Measurements from ENCODE around the gene KIAA1549.

- TF ChIP-seq CTCF (IDR thresholded peaks at IDR 0.05) (no peak), POLR2A (IDR thresholded peaks at IDR 0.05) (no peak)
Observed at GRCh38 chr7:138992052-138992531, 10.9 kb upstream of the KIAA1549 start.
